Endothelial cell of umbilical vein (primary cell): Measurements from ENCODE around the gene PHTF1. TPM values are rescaled to one million over a fixed set of nuclear protein-coding genes. Genes with fewer than 3 reads are reported as not detected.

Source experiments
- BruUV-seq: library from RNA; stranded (reverse); fragments of 400-500 nt; replicated peaks from 2 replicates; lab custom pipeline; 2021; lab: Mats Ljungman, UMichigan
- CTCF ChIA-PET: fragments of 300-600, 350-600 bp; sonication (Branson Sonifier 250); formaldehyde crosslinking; loops from one replicate; lab custom pipeline; 2021; ENCODE audit warnings: antibody characterized with exemption, inconsistent platforms; lab: Charles Lee
- POLR2A ChIA-PET: fragments of 300-600, 350-600 bp; sonication (Branson Sonifier 250); formaldehyde crosslinking; loops from one replicate; lab custom pipeline; 2021; ENCODE audit warnings: antibody characterized with exemption, inconsistent platforms; lab: Charles Lee
- DNase-seq: peaks from one replicate; pipeline ENCODE4 v3.0.0-alpha.2; 2011; ENCODE audit warnings: low read depth, low spot score
- FAIRE-seq: peaks from 2 replicates; lab custom pipeline; 2011; peaks lifted over from hg19 to GRCh38; lab: Jason Lieb, UNC
- H2AFZ ChIP-seq: 2 replicates; pipeline ENCODE4 v1.6.0; 2012; ENCODE audit warnings: low read depth, low read length, control low read depth, inconsistent platforms
- H3K27ac ChIP-seq: 2 replicates; pipeline ENCODE4 v1.5.1; 2011; ENCODE audit warnings: low read depth, mild to moderate bottlenecking, control low read depth, low read length, moderate library complexity; ENCODE audit not compliant: insufficient read depth
- H3K27me3 ChIP-seq, 2 experiments: 2 replicates each; pipeline versions ENCODE4 v1.6.0 to v1.6.1; 2011; ENCODE audit warnings: low read length in 2 of 2, mixed read lengths in 1 of 2; ENCODE audit not compliant: control insufficient read depth in 2 of 2, insufficient read depth in 2 of 2
- H3K36me3 ChIP-seq, 2 experiments: 2 replicates in 1 of 2; 3 replicates in 1 of 2; pipeline ENCODE4 v1.5.1; 2011; ENCODE audit warnings: low read length in 2 of 2, mild to moderate bottlenecking in 1 of 2, moderate library complexity in 1 of 2; ENCODE audit not compliant: control insufficient read depth in 2 of 2, insufficient read depth in 2 of 2; ENCODE audit errors: extremely low read depth in 1 of 2
- H3K4me1 ChIP-seq: 3 replicates; pipeline ENCODE4 v1.5.1; 2011; ENCODE audit warnings: mild to moderate bottlenecking, low read length; ENCODE audit not compliant: control insufficient read depth, insufficient read depth; ENCODE audit errors: extremely low read depth
- H3K4me2 ChIP-seq: 2 replicates; pipeline ENCODE4 v1.6.1; 2011; ENCODE audit warnings: low read length, control low read depth, mixed read lengths; ENCODE audit not compliant: insufficient read depth
- H3K4me3 ChIP-seq, 3 experiments: fragments of 200-600 bp in 1 of 3; sonication (generic), shearing (Covaris generic) in 1 of 3; replicated peaks in 1 of 3; 2 replicates each; pipeline ENCODE4 v1.5.1; 2011 to 2016; ENCODE audit warnings: control low read depth in 3 of 3, low read length in 3 of 3, mild to moderate bottlenecking in 2 of 3, inconsistent platforms in 1 of 3, low read depth in 1 of 3, moderate library complexity in 1 of 3; ENCODE audit not compliant: insufficient read depth in 1 of 3
- H3K79me2 ChIP-seq: 2 replicates; pipeline ENCODE4 v1.6.0; 2012; ENCODE audit warnings: low read length, inconsistent platforms; ENCODE audit not compliant: control insufficient read depth, insufficient read depth
- H3K9ac ChIP-seq: replicated peaks from 2 replicates; pipeline ENCODE3; 2011; ENCODE audit warnings: low read length, control low read depth; ENCODE audit not compliant: insufficient read depth; ENCODE audit errors: extremely low read depth
- H3K9me1 ChIP-seq: replicated peaks from 3 replicates; pipeline ENCODE4 v1.6.0; 2011; ENCODE audit warnings: mild to moderate bottlenecking, low read length; ENCODE audit not compliant: control insufficient read depth, insufficient read depth; ENCODE audit errors: extremely low read depth
- H3K9me3 ChIP-seq: replicated peaks from 2 replicates; pipeline ENCODE4 v1.5.1; 2012; ENCODE audit warnings: low read length, inconsistent platforms; ENCODE audit not compliant: control insufficient read depth, insufficient read depth
- H4K20me1 ChIP-seq: replicated peaks from 2 replicates; pipeline ENCODE3; 2011; ENCODE audit warnings: mild to moderate bottlenecking, low read length; ENCODE audit not compliant: control insufficient read depth, insufficient read depth; ENCODE audit errors: extremely low read depth
- EZH2 ChIP-seq: IDR thresholded peaks from 2 replicates; pipeline ENCODE4 v1.6.1; 2012; ENCODE audit warnings: borderline replicate concordance, low read depth, mild to moderate bottlenecking, moderate library complexity, low read length, inconsistent platforms; ENCODE audit not compliant: severe bottlenecking
- FOS ChIP-seq: IDR thresholded peaks from 2 replicates; pipeline ENCODE4 v1.6.1; 2011; ENCODE audit warnings: mild to moderate bottlenecking, low read length, moderate library complexity, borderline replicate concordance; ENCODE audit not compliant: insufficient read depth
- GATA2 ChIP-seq: IDR thresholded peaks from 2 replicates; pipeline ENCODE4 v1.7.0; 2011; ENCODE audit warnings: low read depth, mild to moderate bottlenecking, moderate library complexity, mixed read lengths, low read length; ENCODE audit not compliant: insufficient read length, insufficient read depth
- JUN ChIP-seq: IDR thresholded peaks from 2 replicates; pipeline ENCODE4 v1.6.1; 2011; ENCODE audit warnings: borderline replicate concordance, low read depth; ENCODE audit not compliant: insufficient read length, insufficient read depth
- MYC ChIP-seq: IDR thresholded peaks from one replicate; pipeline ENCODE4 v1.6.1; 2011; ENCODE audit warnings: mild to moderate bottlenecking, low read depth, low read length
- POLR2A ChIP-seq: IDR thresholded peaks from 2 replicates; pipeline ENCODE4 v1.6.1; 2012; ENCODE audit warnings: low read depth, mild to moderate bottlenecking, control low read depth, low read length
- POLR2AphosphoS5 ChIP-seq: IDR thresholded peaks from 2 replicates; pipeline ENCODE4 v1.6.1; 2012; ENCODE audit warnings: low read depth, mild to moderate bottlenecking, control low read depth, low read length, moderate library complexity; ENCODE audit not compliant: insufficient read depth
- dilution Hi-C: fragments of 300-500 bp; cut with MboI; formaldehyde crosslinking; loops from one replicate; pipeline ENCODE4 v1.15.0; 2019; ENCODE audit warnings: low sequenced_read_pairs; ENCODE audit not compliant: extremely low pct_ligation_motif_present
- intact Hi-C: fragments of 100-400 bp; cut with micrococcal nuclease; formaldehyde crosslinking; loops from one replicate; pipeline ENCODE4 v1.10.0; 2022
- polyA plus RNA-seq, 4 experiments: library from polyadenylated mRNA; depleted of rRNA in 3 of 4; stranded (reverse) in 3 of 4; unstranded in 1 of 4; fragments of >200 nt; gene quantifications; 2 replicates each; pipeline versions ENCODE4 v1.2.1 to v1.2.3, GENCODE V29; 2011 to 2012; ENCODE audit warnings: missing spikeins in 1 of 4
- total RNA-seq: library from RNA; stranded (reverse); gene quantifications from 2 replicates; pipeline ENCODE4 v1.2.3, GENCODE V29; 2021
- TF ChIP-seq, protein P1 (sequence below), 2 donors: IDR thresholded peaks; 1 replicate in 1 of 2; 2 replicates in 1 of 2; pipeline ENCODE4 v1.5.1; 2011; ENCODE audit warnings: low read length in 2 of 2, mild to moderate bottlenecking in 2 of 2, moderate library complexity in 2 of 2, control low read depth in 1 of 2, inconsistent platforms in 1 of 2, low read depth in 1 of 2; ENCODE audit not compliant: insufficient read depth in 1 of 2; ENCODE audit errors: extremely low read depth in 1 of 2
- TF ChIP-seq, protein P2 (sequence below): IDR thresholded peaks from 2 replicates; pipeline ENCODE4 v1.6.1; 2011; ENCODE audit not compliant: insufficient read depth, insufficient read length

PHTF1 gene
- total and polyA plus RNA-seq, 2 donors (not counting 3 experiments of a cell fraction or from before 2014, with no cell fraction given): 26.3 to 62.6 TPM

DNA sequence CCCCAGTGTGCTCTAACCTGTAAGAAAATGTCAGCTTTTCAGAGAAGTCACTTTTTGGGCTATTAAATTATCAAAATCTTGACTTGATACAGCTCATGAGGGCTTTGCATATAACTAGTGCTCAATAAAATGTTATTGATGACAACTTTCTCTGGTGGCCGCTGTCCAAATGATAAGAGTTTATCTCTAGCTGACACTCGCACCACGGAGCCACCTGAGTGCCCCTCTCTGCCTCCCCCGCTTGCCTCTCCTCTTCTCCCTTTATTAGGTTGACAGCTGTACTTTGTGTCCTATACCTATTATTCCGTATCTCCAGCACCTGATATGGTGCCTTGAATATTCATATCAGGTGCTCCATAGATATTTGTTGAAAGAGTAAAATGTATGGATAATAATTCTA, 82.8 kb downstream of the PHTF1 start:
- Histone ChIP-seq H3K36me3 (no peaks in the 10 kb centered on the region), H3K4me1 (peaks cover 8% of the 10 kb centered on the region), H3K9me3 (no peaks in the 10 kb centered on the region), H3K4me3 (no peak overlapping the region), H3K4me2 (no peak overlapping the region), H3K27ac (no peak overlapping the region), H3K27me3 (no peaks in the 10 kb centered on the region), H3K79me2 (no peaks in the 10 kb centered on the region), H3K9me1 (no peaks in the 10 kb centered on the region), H3K9ac (no peak overlapping the region), H2AFZ (no peak overlapping the region), H4K20me1 (no peaks in the 10 kb centered on the region)
- intact Hi-C loops: loop anchor here (5.0 kb wide), 1 partner anchor 304 kb away; no protein-coding TSS in a partner anchor
- ChIA-PET CTCF (interaction anchor here (1.1 to 3.9 kb wide), 3 partner anchors 223 to 961 kb away, joined by 4 to 52 read pairs (median 4); partner anchors contain the start of gene PPM1J), POLR2A (no interaction called here)
- dilution Hi-C loops: no loop called here
- DNase-seq: no peak
- TF ChIP-seq, protein P1, sequence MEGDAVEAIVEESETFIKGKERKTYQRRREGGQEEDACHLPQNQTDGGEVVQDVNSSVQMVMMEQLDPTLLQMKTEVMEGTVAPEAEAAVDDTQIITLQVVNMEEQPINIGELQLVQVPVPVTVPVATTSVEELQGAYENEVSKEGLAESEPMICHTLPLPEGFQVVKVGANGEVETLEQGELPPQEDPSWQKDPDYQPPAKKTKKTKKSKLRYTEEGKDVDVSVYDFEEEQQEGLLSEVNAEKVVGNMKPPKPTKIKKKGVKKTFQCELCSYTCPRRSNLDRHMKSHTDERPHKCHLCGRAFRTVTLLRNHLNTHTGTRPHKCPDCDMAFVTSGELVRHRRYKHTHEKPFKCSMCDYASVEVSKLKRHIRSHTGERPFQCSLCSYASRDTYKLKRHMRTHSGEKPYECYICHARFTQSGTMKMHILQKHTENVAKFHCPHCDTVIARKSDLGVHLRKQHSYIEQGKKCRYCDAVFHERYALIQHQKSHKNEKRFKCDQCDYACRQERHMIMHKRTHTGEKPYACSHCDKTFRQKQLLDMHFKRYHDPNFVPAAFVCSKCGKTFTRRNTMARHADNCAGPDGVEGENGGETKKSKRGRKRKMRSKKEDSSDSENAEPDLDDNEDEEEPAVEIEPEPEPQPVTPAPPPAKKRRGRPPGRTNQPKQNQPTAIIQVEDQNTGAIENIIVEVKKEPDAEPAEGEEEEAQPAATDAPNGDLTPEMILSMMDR (IDR thresholded peaks at IDR 0.05; ENCODE audit: extremely low read depth in 1 of 2, insufficient read depth in 1 of 2, low read depth in 1 of 2, low read length in 2 of 2): no peak
- TF ChIP-seq POLR2A (no peak), GATA2 (no peak), MYC (no peak), EZH2 (no peak), JUN (no peak), FOS (no peak), POLR2AphosphoS5 (no peak)
- TF ChIP-seq, protein P2, sequence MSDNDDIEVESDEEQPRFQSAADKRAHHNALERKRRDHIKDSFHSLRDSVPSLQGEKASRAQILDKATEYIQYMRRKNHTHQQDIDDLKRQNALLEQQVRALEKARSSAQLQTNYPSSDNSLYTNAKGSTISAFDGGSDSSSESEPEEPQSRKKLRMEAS: no peak
- no peak for FAIRE-seq
- no TSS peak for BruUV-seq
